Right ventricle myocardium inferior (tissue), 1 donor: Measurements from ENCODE around the gene ERCC6L2. TPM values are rescaled to one million over a fixed set of nuclear protein-coding genes. Genes with fewer than 3 reads are reported as not detected.

Experiments
- ATAC-seq: fragments of 200-7000 bp; cut with Tn5 transposase; one replicate; pipeline ENCODE4 v1.9.1; 2020; ENCODE audit warnings: mild to moderate bottlenecking, moderate library complexity
- DNase-seq: peaks from one replicate; pipeline ENCODE4 v3.0.0; 2021; ENCODE audit errors: missing footprints
- intact Hi-C: fragments of 100-400 bp; cut with DNase I; formaldehyde crosslinking; loops from one replicate; pipeline ENCODE4 v1.11.0; 2022
- total RNA-seq: library from RNA; stranded (reverse); fragmentation: NEBNext Ultra II Directional; extraction: Animal tissue kit (Norgen Biotek cat#: 25700); gene quantifications from one replicate; pipeline ENCODE4 v1.2.1, GENCODE V29; 2021
- donor health status: DM: no; HTN: yes; CAD: no; lungs with severe emphysema.

ERCC6L2 gene
- total RNA-seq, 1 donor from 2014 or later, result 20.6 TPM

- ATAC-seq (no peak), DNase-seq (no peak)
- intact Hi-C loops, result no loop called here
These were observed 87.4 kb downstream of the ERCC6L2 start for GRCh38 chr9:95962936-95963335.

- ATAC-seq (no peak), DNase-seq (no peak)
- intact Hi-C loops, result no loop called here
These were observed 88.2 kb downstream of the ERCC6L2 start for GRCh38 chr9:95963659-95964058.

- DNase-seq (no peak), ATAC-seq (no peak)
These were observed 90.8 kb downstream of the ERCC6L2 start for GRCh38 chr9:95966306-95966705.

GRCh38 chr9:95970317-95970716 lies 94.8 kb downstream of the ERCC6L2 start:
- DNase-seq, result no peak
- ATAC-seq, result peak; percentile 46
- intact Hi-C loops, result no loop called here

More at GRCh38 chr9:95966306-95966705, 90.8 kb downstream of the ERCC6L2 start:
- intact Hi-C loops, result no loop called here

- intact Hi-C loops, result no loop called here
- DNase-seq (no peak), ATAC-seq (peak; percentile 46)
These were observed 96.3 kb downstream of the ERCC6L2 start for GRCh38 chr9:95971815-95972214.

GRCh38 chr9:95974389-95974788 lies 98.9 kb downstream of the ERCC6L2 start:
- intact Hi-C loops, result no loop called here
- no peak for DNase-seq
- no peak for ATAC-seq

GRCh38 chr9:95977371-95977770 lies 101.9 kb downstream of the ERCC6L2 start:
- intact Hi-C loops, result no loop called here
- no peak for DNase-seq
- no peak for ATAC-seq

GRCh38 chr9:95978106-95978505 lies 102.6 kb downstream of the ERCC6L2 start:
- intact Hi-C loops, result no loop called here
- DNase-seq (no peak), ATAC-seq (no peak)

- DNase-seq (no peak), ATAC-seq (no peak)
- intact Hi-C loops, result no loop called here
These were observed 104.0 kb downstream of the ERCC6L2 start for GRCh38 chr9:95979446-95979845.

GRCh38 chr9:95980262-95981125 lies 105.0 kb downstream of the ERCC6L2 start:
- ATAC-seq (no peak), DNase-seq (no peak)
- intact Hi-C loops, result no loop called here

- DNase-seq (no peak), ATAC-seq (no peak)
- intact Hi-C loops, result no loop called here
These were observed 106.4 kb downstream of the ERCC6L2 start for GRCh38 chr9:95981761-95982390.

- ATAC-seq, result peak; percentile 84
- intact Hi-C loops, result no loop called here
- no peak for DNase-seq
These were observed 110.1 kb downstream of the ERCC6L2 start for GRCh38 chr9:95985440-95986055.

GRCh38 chr9:95989297-95989696 lies 113.8 kb downstream of the ERCC6L2 start:
- ATAC-seq (no peak), DNase-seq (no peak)
- intact Hi-C loops, result no loop called here

- intact Hi-C loops, result no loop called here
- no peak for DNase-seq
- no peak for ATAC-seq
These were observed 115.8 kb downstream of the ERCC6L2 start for GRCh38 chr9:95991326-95991725.

GRCh38 chr9:95992536-95992935 lies 117.0 kb downstream of the ERCC6L2 start:
- DNase-seq (no peak), ATAC-seq (no peak)
- intact Hi-C loops, result no loop called here

- DNase-seq (no peak), ATAC-seq (no peak)
- intact Hi-C loops, result no loop called here
These were observed 117.8 kb downstream of the ERCC6L2 start for GRCh38 chr9:95993337-95993736.

GRCh38 chr9:95999390-95999789 lies 123.9 kb downstream of the ERCC6L2 start:
- intact Hi-C loops, result no loop called here
- DNase-seq (no peak), ATAC-seq (no peak)

- DNase-seq (no peak), ATAC-seq (no peak)
- intact Hi-C loops, result no loop called here
These were observed 128.9 kb downstream of the ERCC6L2 start for GRCh38 chr9:96004379-96004778.

- intact Hi-C loops, result no loop called here
- ATAC-seq, result no peak
- DNase-seq, result no peak
These were observed 130.9 kb downstream of the ERCC6L2 start for GRCh38 chr9:96006296-96006879.

- DNase-seq (no peak), ATAC-seq (no peak)
- intact Hi-C loops, result no loop called here
These were observed 131.5 kb downstream of the ERCC6L2 start for GRCh38 chr9:96006961-96007360.
